DND-41 (cell line): ENCODE data around the gene MYO1B.

ENCODE experiments used
- ATAC-seq: fragments of 200-7000 bp; cut with Tn5 transposase; 3 replicates; pipeline ENCODE4 v1.9.1; 2021; ENCODE audit warnings: low read depth; ENCODE audit not compliant: insufficient read depth
- DNase-seq: peaks from one replicate; pipeline ENCODE4 v3.0.0-alpha.2; 2020
- H2AFZ ChIP-seq: 2 replicates; pipeline ENCODE4 v1.6.0; 2012; ENCODE audit warnings: low read depth, low read length
- H3K27ac ChIP-seq: 2 replicates; pipeline ENCODE4 v1.5.1; 2012; ENCODE audit warnings: low read length, inconsistent platforms
- H3K27me3 ChIP-seq: fragments of 200-600 bp; sonication (generic); 2 replicates; pipeline ENCODE4 v1.6.0; 2012; ENCODE audit warnings: low read length, mild to moderate bottlenecking, inconsistent platforms; ENCODE audit not compliant: insufficient read depth, poor library complexity
- H3K36me3 ChIP-seq: 2 replicates; pipeline ENCODE4 v1.5.1; 2012; ENCODE audit warnings: low read length, inconsistent platforms; ENCODE audit not compliant: insufficient read depth
- H3K4me1 ChIP-seq: 2 replicates; pipeline ENCODE4 v1.5.1; 2012; ENCODE audit warnings: mild to moderate bottlenecking, low read length; ENCODE audit not compliant: insufficient read depth
- H3K4me2 ChIP-seq: 2 replicates; pipeline ENCODE4 v1.6.0; 2012; ENCODE audit warnings: mild to moderate bottlenecking, moderate library complexity, low read length, inconsistent platforms; ENCODE audit not compliant: insufficient read depth
- H3K4me3 ChIP-seq, 2 experiments: fragments of 200-600 bp in 1 of 2; shearing (Covaris generic) in 1 of 2; 2 replicates each; pipeline ENCODE4 v1.5.1; 2012 to 2016; ENCODE audit warnings: inconsistent platforms in 2 of 2, low read length in 2 of 2, mild to moderate bottlenecking in 2 of 2, low read depth in 1 of 2, moderate library complexity in 1 of 2
- H3K79me2 ChIP-seq: 2 replicates; pipeline ENCODE4 v1.6.0; 2012; ENCODE audit warnings: low read length, inconsistent platforms; ENCODE audit not compliant: insufficient read depth
- H3K9ac ChIP-seq: 2 replicates; pipeline ENCODE4 v1.6.0; 2012; ENCODE audit warnings: low read depth, mild to moderate bottlenecking, inconsistent platforms, low read length, moderate library complexity
- H3K9me3 ChIP-seq: 2 replicates; pipeline ENCODE4 v1.5.1; 2012; ENCODE audit warnings: low read length, moderate library complexity, mild to moderate bottlenecking, inconsistent platforms; ENCODE audit not compliant: insufficient read depth, severe bottlenecking
- H4K20me1 ChIP-seq: 2 replicates; pipeline ENCODE4 v1.6.0; 2012; ENCODE audit warnings: low read length; ENCODE audit not compliant: insufficient read depth
- CTCF ChIP-seq: IDR thresholded peaks from 2 replicates; pipeline ENCODE4 v1.5.1; 2012; ENCODE audit warnings: borderline replicate concordance, low read length, moderate library complexity, mild to moderate bottlenecking; ENCODE audit not compliant: poor library complexity, severe bottlenecking; ENCODE audit errors: extremely low read depth
- EZH2 ChIP-seq: IDR thresholded peaks from 3 replicates; pipeline ENCODE4 v1.6.1; 2012; ENCODE audit warnings: borderline replicate concordance, low read depth, mild to moderate bottlenecking, moderate library complexity, low read length, inconsistent platforms; ENCODE audit not compliant: severe bottlenecking

MYO1B gene

GRCh38 chr2:191308026-191308425 lies 62.8 kb downstream of the MYO1B start:
- DNase-seq (no peak), ATAC-seq (no peak)
- no peak overlapping the region for H3K9ac ChIP-seq
- H3K27me3 ChIP-seq: no peaks in the 10 kb centered on the region
- H3K79me2 ChIP-seq: no peaks in the 10 kb centered on the region
- H3K4me3 ChIP-seq: no peak overlapping the region
- no peak overlapping the region for H3K4me2 ChIP-seq
- no peak overlapping the region for H3K27ac ChIP-seq
- no peaks in the 10 kb centered on the region for H3K9me3 ChIP-seq
- no peaks in the 10 kb centered on the region for H3K36me3 ChIP-seq
- TF ChIP-seq CTCF (no peak), EZH2 (no peak)
- no peaks in the 10 kb centered on the region for H3K4me1 ChIP-seq
- no peak overlapping the region for H2AFZ ChIP-seq
- no peaks in the 10 kb centered on the region for H4K20me1 ChIP-seq

GRCh38 chr2:191311156-191311555 lies 66.0 kb downstream of the MYO1B start:
- Histone ChIP-seq H4K20me1 (no peaks in the 10 kb centered on the region), H3K27me3 (no peaks in the 10 kb centered on the region), H3K9ac (no peak overlapping the region), H3K27ac (no peak overlapping the region), H2AFZ (no peak overlapping the region), H3K4me1 (no peaks in the 10 kb centered on the region), H3K4me2 (no peak overlapping the region), H3K9me3 (no peaks in the 10 kb centered on the region), H3K4me3 (no peak overlapping the region), H3K36me3 (no peaks in the 10 kb centered on the region), H3K79me2 (no peaks in the 10 kb centered on the region)
- DNase-seq (no peak), ATAC-seq (no peak)
- TF ChIP-seq EZH2 (no peak), CTCF (no peak)

GRCh38 chr2:191311627-191312026 lies 66.4 kb downstream of the MYO1B start:
- no peak overlapping the region for H3K27ac ChIP-seq
- no peak overlapping the region for H3K4me2 ChIP-seq
- H3K79me2 ChIP-seq: no peaks in the 10 kb centered on the region
- H3K9ac ChIP-seq: no peak overlapping the region
- ATAC-seq (no peak), DNase-seq (no peak)
- H2AFZ ChIP-seq: no peak overlapping the region
- H3K4me3 ChIP-seq: no peak overlapping the region
- no peaks in the 10 kb centered on the region for H3K4me1 ChIP-seq
- no peaks in the 10 kb centered on the region for H3K9me3 ChIP-seq
- no peaks in the 10 kb centered on the region for H4K20me1 ChIP-seq
- H3K36me3 ChIP-seq: no peaks in the 10 kb centered on the region
- H3K27me3 ChIP-seq: no peaks in the 10 kb centered on the region
- no peak for TF ChIP-seq EZH2
- TF ChIP-seq CTCF: no peak

GRCh38 chr2:191312163-191312562 lies 67.0 kb downstream of the MYO1B start:
- no peaks in the 10 kb centered on the region for H3K27me3 ChIP-seq
- H3K4me3 ChIP-seq: no peak overlapping the region
- H4K20me1 ChIP-seq: no peaks in the 10 kb centered on the region
- no peak overlapping the region for H3K27ac ChIP-seq
- no peak for ATAC-seq
- H2AFZ ChIP-seq: no peak overlapping the region
- no peaks in the 10 kb centered on the region for H3K4me1 ChIP-seq
- H3K79me2 ChIP-seq: no peaks in the 10 kb centered on the region
- H3K36me3 ChIP-seq: no peaks in the 10 kb centered on the region
- no peak for TF ChIP-seq EZH2
- TF ChIP-seq CTCF: no peak
- no peak overlapping the region for H3K9ac ChIP-seq
- DNase-seq: no peak
- H3K4me2 ChIP-seq: no peak overlapping the region
- H3K9me3 ChIP-seq: no peaks in the 10 kb centered on the region
